H1 (cell line): ENCODE results near the gene QRSL1. TPM values are rescaled to one million over a fixed set of nuclear protein-coding genes. Genes with fewer than 3 reads are reported as not detected.

Experiments
- CTCF ChIA-PET: fragments of 300-600 bp; sonication (Branson Sonifier 250); formaldehyde crosslinking; loops from one replicate; lab custom pipeline; 2021; ENCODE audit not compliant: partially characterized antibody; lab: Charles Lee
- POLR2A ChIA-PET: fragments of 300-600 bp; sonication (Branson Sonifier 250); formaldehyde crosslinking; loops from one replicate; lab custom pipeline; 2021; ENCODE audit warnings: inconsistent platforms; ENCODE audit not compliant: partially characterized antibody; lab: Charles Lee
- DNase-seq, 2 experiments: peaks; one replicate each; pipeline versions ENCODE4 v3.0.0 to v3.0.0-alpha.2; 2010 to 2022; ENCODE audit warnings: low spot score in 2 of 2, low read depth in 1 of 2, mixed read lengths in 1 of 2
- FAIRE-seq: peaks from 2 replicates; lab custom pipeline; 2011; peaks lifted over from hg19 to GRCh38; lab: Jason Lieb, UNC
- H2AFZ ChIP-seq: 2 replicates; pipeline ENCODE4 v1.8.1; 2012; ENCODE audit warnings: low read length, inconsistent platforms
- H2AK5ac ChIP-seq: 2 replicates; pipeline ENCODE4 v1.6.1; 2013; ENCODE audit warnings: low read depth, low read length
- H2BK120ac ChIP-seq: replicated peaks from 2 replicates; pipeline ENCODE3; 2013; ENCODE audit warnings: low read depth, low read length, inconsistent platforms
- H2BK12ac ChIP-seq: 2 replicates; pipeline ENCODE4 v1.6.1; 2013; ENCODE audit warnings: low read depth, low read length
- H2BK15ac ChIP-seq: 2 replicates; pipeline ENCODE4 v1.6.1; 2013; ENCODE audit warnings: low read length
- H2BK20ac ChIP-seq: 2 replicates; pipeline ENCODE4 v1.6.1; 2013; ENCODE audit warnings: low read length
- H2BK5ac ChIP-seq: 2 replicates; pipeline ENCODE4 v1.6.1; 2013; ENCODE audit warnings: low read depth, low read length
- H3K14ac ChIP-seq: 2 replicates; pipeline ENCODE4 v1.6.1; 2013; ENCODE audit warnings: inconsistent platforms; ENCODE audit not compliant: insufficient read length
- H3K18ac ChIP-seq: 2 replicates; pipeline ENCODE4 v1.6.1; 2013; ENCODE audit warnings: low read length; ENCODE audit errors: extremely low read depth
- H3K23ac ChIP-seq: 2 replicates; pipeline ENCODE4 v1.6.1; 2013; ENCODE audit warnings: inconsistent platforms; ENCODE audit not compliant: insufficient read length
- H3K23me2 ChIP-seq: 2 replicates; pipeline ENCODE4 v1.6.1; 2013; ENCODE audit warnings: low read depth, low read length
- H3K27ac ChIP-seq: 2 replicates; pipeline ENCODE4 v1.6.1; 2011; ENCODE audit warnings: low read depth, low read length, inconsistent platforms
- H3K27me3 ChIP-seq, 4 experiments: replicated peaks in 1 of 4; 1 replicate in 1 of 4; 2 replicates in 3 of 4; pipeline versions ENCODE4 v1.6.1 to v1.8.1; 2011 to 2013; ENCODE audit warnings: low read length in 3 of 4, mild to moderate bottlenecking in 3 of 4, inconsistent platforms in 2 of 4, mixed read lengths in 2 of 4, moderate library complexity in 1 of 4; ENCODE audit not compliant: control insufficient read depth in 3 of 4, insufficient read depth in 3 of 4; ENCODE audit errors: extremely low read depth in 1 of 4
- H3K36me3 ChIP-seq, 4 experiments: 2 replicates each; pipeline versions ENCODE4 v1.6.1 to v1.8.1; 2011 to 2013; ENCODE audit warnings: mild to moderate bottlenecking in 4 of 4, low read length in 3 of 4, moderate library complexity in 2 of 4, control low read depth in 1 of 4, inconsistent platforms in 1 of 4; ENCODE audit not compliant: insufficient read depth in 4 of 4, control insufficient read depth in 2 of 4
- H3K4ac ChIP-seq: replicated peaks from 2 replicates; pipeline ENCODE3; 2013; ENCODE audit warnings: low read length, low read depth, mixed read lengths, inconsistent platforms; ENCODE audit not compliant: insufficient read length
- H3K4me1 ChIP-seq, 4 experiments: replicated peaks in 1 of 4; 1 replicate in 1 of 4; 2 replicates in 3 of 4; pipeline versions ENCODE4 v1.6.1 to v1.8.1; 2011 to 2013; ENCODE audit warnings: low read length in 3 of 4, inconsistent platforms in 2 of 4, mixed read lengths in 1 of 4; ENCODE audit not compliant: insufficient read depth in 4 of 4, control insufficient read depth in 3 of 4
- H3K4me2 ChIP-seq, 2 experiments: 2 replicates each; pipeline versions ENCODE4 v1.6.1 to v1.8.1; 2011 to 2013; ENCODE audit warnings: low read depth in 2 of 2, low read length in 2 of 2, control low read depth in 1 of 2, inconsistent platforms in 1 of 2, mild to moderate bottlenecking in 1 of 2; ENCODE audit not compliant: insufficient read depth in 1 of 2
- H3K4me3 ChIP-seq, 4 experiments: fragments of 200-600, 300-600 bp in 1 of 4; sonication (generic), shearing (Covaris generic), sonication (Bioruptor Twin) in 1 of 4; 2 replicates each; pipeline versions ENCODE4 v1.5.1 to v1.8.1; 2011 to 2016; ENCODE audit warnings: low read length in 4 of 4, low read depth in 3 of 4, control low read depth in 2 of 4, inconsistent platforms in 2 of 4, mild to moderate bottlenecking in 2 of 4, mixed read lengths in 1 of 4, moderate library complexity in 1 of 4; ENCODE audit not compliant: insufficient read depth in 2 of 4; ENCODE audit errors: extremely low read depth in 1 of 4
- H3K56ac ChIP-seq: replicated peaks from 2 replicates; pipeline ENCODE3; 2013; ENCODE audit warnings: low read depth, mild to moderate bottlenecking, mixed read lengths, low read length, inconsistent platforms; ENCODE audit not compliant: insufficient read length
- H3K79me1 ChIP-seq: 2 replicates; pipeline ENCODE4 v1.6.1; 2013; ENCODE audit warnings: low read depth, low read length, control low read depth
- H3K79me2 ChIP-seq, 2 experiments: 2 replicates each; pipeline versions ENCODE4 v1.6.1 to v1.8.1; 2012 to 2013; ENCODE audit warnings: low read length in 2 of 2, mild to moderate bottlenecking in 2 of 2, inconsistent platforms in 1 of 2; ENCODE audit not compliant: insufficient read depth in 2 of 2, control insufficient read depth in 1 of 2
- H3K9ac ChIP-seq, 4 experiments: replicated peaks in 1 of 4; 1 replicate in 1 of 4; 2 replicates in 3 of 4; pipeline versions ENCODE4 v1.6.1 to v1.8.1; 2011 to 2013; ENCODE audit warnings: low read depth in 3 of 4, low read length in 3 of 4, control low read depth in 2 of 4, mild to moderate bottlenecking in 2 of 4, moderate library complexity in 2 of 4, inconsistent platforms in 1 of 4; ENCODE audit errors: extremely low read depth in 1 of 4
- H3K9me3 ChIP-seq, 2 experiments: 2 replicates each; pipeline versions ENCODE4 v1.6.1 to v1.8.1; 2012 to 2013; ENCODE audit warnings: mild to moderate bottlenecking in 2 of 2, moderate library complexity in 2 of 2, control low read depth in 1 of 2, inconsistent platforms in 1 of 2, low read depth in 1 of 2, low read length in 1 of 2, mixed read lengths in 1 of 2; ENCODE audit not compliant: insufficient read depth in 2 of 2
- H4K20me1 ChIP-seq, 2 experiments: replicated peaks in 1 of 2; 2 replicates each; pipeline versions ENCODE3 to v1.8.1; 2011 to 2013; ENCODE audit warnings: inconsistent platforms in 2 of 2, low read length in 2 of 2, mild to moderate bottlenecking in 1 of 2; ENCODE audit not compliant: insufficient read depth in 2 of 2, control insufficient read depth in 1 of 2
- H4K5ac ChIP-seq: 2 replicates; pipeline ENCODE4 v1.6.1; 2013; ENCODE audit warnings: low read length, low read depth, mixed read lengths, inconsistent platforms; ENCODE audit not compliant: insufficient read length
- H4K8ac ChIP-seq: 2 replicates; pipeline ENCODE4 v1.8.0; 2013; ENCODE audit warnings: mild to moderate bottlenecking, moderate library complexity, low read length, inconsistent platforms; ENCODE audit not compliant: insufficient read depth; ENCODE audit errors: extremely low read depth
- H4K91ac ChIP-seq: replicated peaks from 2 replicates; pipeline ENCODE3; 2013; ENCODE audit warnings: low read length, mixed read lengths, inconsistent platforms; ENCODE audit not compliant: insufficient read length
- CREB1 ChIP-seq: IDR thresholded peaks from 2 replicates; pipeline ENCODE4 v1.6.1; 2012; ENCODE audit warnings: inconsistent platforms
- CTCF ChIP-seq, 3 experiments: IDR thresholded peaks; 1 replicate in 2 of 3; 2 replicates in 1 of 3; pipeline versions ENCODE4 v1.5.1 to v1.6.1; 2011; ENCODE audit warnings: low read length in 3 of 3, mild to moderate bottlenecking in 3 of 3, inconsistent platforms in 2 of 3, low read depth in 1 of 3, moderate library complexity in 1 of 3; ENCODE audit not compliant: insufficient read depth in 1 of 3; ENCODE audit errors: control extremely low read depth in 1 of 3
- FOSL1 ChIP-seq: IDR thresholded peaks from 2 replicates; pipeline ENCODE4 v1.6.1; 2011; ENCODE audit warnings: mild to moderate bottlenecking, low read depth, low read length, moderate library complexity; ENCODE audit not compliant: insufficient read depth
- HDAC2 ChIP-seq, 2 experiments: fragments of 300-600 bp in 1 of 2; sonication (generic) in 1 of 2; IDR thresholded peaks; 2 replicates each; pipeline ENCODE4 v1.6.1; 2011 to 2012; ENCODE audit warnings: low read depth in 2 of 2, low read length in 2 of 2, mild to moderate bottlenecking in 2 of 2, moderate library complexity in 2 of 2, borderline replicate concordance in 1 of 2, inconsistent platforms in 1 of 2
- MAX ChIP-seq: IDR thresholded peaks from 2 replicates; pipeline ENCODE4 v1.6.1; 2012; ENCODE audit warnings: inconsistent platforms
- POU5F1 ChIP-seq: IDR thresholded peaks from 2 replicates; pipeline ENCODE4 v1.6.1; 2011; ENCODE audit warnings: low read depth, mild to moderate bottlenecking, low read length, moderate library complexity
- RFX5 ChIP-seq: IDR thresholded peaks from 2 replicates; pipeline ENCODE4 v1.6.1; 2011; ENCODE audit warnings: low read depth, low read length, improper control_type of control experiment, borderline replicate concordance
- RXRA ChIP-seq: IDR thresholded peaks from 2 replicates; pipeline ENCODE4 v1.6.1; 2011; ENCODE audit warnings: low read depth, mild to moderate bottlenecking, low read length, moderate library complexity; ENCODE audit not compliant: insufficient read depth
- ZNF274 ChIP-seq: IDR thresholded peaks from 2 replicates; pipeline ENCODE4 v1.7.0; 2012; ENCODE audit warnings: low read length, borderline replicate concordance; ENCODE audit errors: extremely low read depth
- WGBS, 2 experiments: shearing (Covaris generic) in 1 of 2; methylation state at CpG; one replicate each; pipeline versions ENCODE4 v1.1.6 to v1.1.7; 2013 to 2015; ENCODE audit warnings: low lambda C conversion rate in 2 of 2, mixed read lengths in 2 of 2, inconsistent platforms in 1 of 2, low coverage in 1 of 2, missing lambda C conversion rate in 1 of 2; ENCODE audit not compliant: insufficient replicate concordance in 2 of 2, insufficient coverage in 1 of 2, insufficient read length in 1 of 2; ENCODE audit errors: extremely low coverage in 1 of 2, missing lambda C conversion rate in 1 of 2; 5-methylcytosine and 5-hydroxymethylcytosine counted together
- polyA plus RNA-seq, 7 experiments: library from polyadenylated mRNA; depleted of rRNA in 3 of 7; stranded (reverse) in 5 of 7; unstranded in 2 of 7; fragments of >200 nt in 5 of 7; fragments of 200-250 nt in 2 of 7; gene quantifications; 1 replicate in 5 of 7; 2 replicates in 1 of 7; 4 replicates in 1 of 7; pipeline versions ENCODE4 v1.2.1 to v1.2.3, GENCODE V29; 2011 to 2013; ENCODE audit warnings: missing spikeins in 2 of 7, mixed read lengths in 2 of 7
- total RNA-seq: library from RNA; stranded (reverse); fragmentation: NEBNext Ultra II Directional; extraction: Animal tissue kit (Norgen Biotek cat#: 25700); gene quantifications from 2 replicates; pipeline ENCODE4 v1.2.1, GENCODE V29; 2021

The QRSL1 gene
- total and polyA plus RNA-seq, 2 of the 8 experiments (the other 6 are each of a cell fraction or from before 2014, with no cell fraction given) = 7.8 to 22.2 TPM

GRCh38 chr6:106591111-106591825, 38.1 kb upstream of the QRSL1 start:
- CTCF ChIA-PET = interaction anchor here (0.8 to 1.6 kb wide), 6 partner anchors 12 to 407 kb away, joined by 3 to 10 read pairs (median 3); no protein-coding TSS in a partner anchor
- Histone ChIP-seq H3K36me3 (peaks cover 0 to 26% (median 11%) of the 10 kb centered on the region in 4 experiments; a peak in 5 of 8 replicates), H2AK5ac (no peak overlapping the region), H3K27me3 (no peaks in the 10 kb centered on the region), H3K9ac (no peak overlapping the region), H4K5ac (no peak overlapping the region), H4K91ac (no peak overlapping the region), H3K23me2 (no peaks in the 10 kb centered on the region), H3K4me2 (no peak overlapping the region), H3K14ac (no peak overlapping the region), H2AFZ (no peak overlapping the region), H2BK5ac (no peak overlapping the region), H4K20me1 (no peaks in the 10 kb centered on the region), H3K9me3 (no peaks in the 10 kb centered on the region; a peak in 1 of 4 replicates), H3K79me1 (no peaks in the 10 kb centered on the region), H3K56ac (no peak overlapping the region), H3K27ac (no peak overlapping the region), H2BK12ac (no peak overlapping the region), H3K4me3 (no peak overlapping the region), H2BK20ac (no peak overlapping the region), H2BK120ac (no peak overlapping the region), H3K79me2 (no peaks in the 10 kb centered on the region), H2BK15ac (0 out of 2 replicates have a peak overlapping the region, but pooled peaks have one; percentile 26), H3K18ac (no peak overlapping the region), H4K8ac (no peak overlapping the region), H3K4me1 (no peaks in the 10 kb centered on the region), H3K4ac (no peak overlapping the region), H3K23ac (no peak overlapping the region)
- DNase-seq = no peak
- no peak for TF ChIP-seq CTCF (IDR thresholded peaks at IDR 0.05; ENCODE audit: control extremely low read depth in 1 of 3, insufficient read depth in 1 of 3, low read depth in 1 of 3, low read length in 3 of 3)
- TF ChIP-seq HDAC2 (IDR thresholded peaks at IDR 0.05; ENCODE audit: borderline replicate concordance in 1 of 2, low read depth in 2 of 2, low read length in 2 of 2) = no peak
- TF ChIP-seq FOSL1 = no peak
- no peak for TF ChIP-seq ZNF274
- TF ChIP-seq MAX = no peak
- no peak for TF ChIP-seq CREB1
- TF ChIP-seq RXRA = no peak
- no peak for TF ChIP-seq RFX5
- TF ChIP-seq POU5F1 = no peak
- POLR2A ChIA-PET = interaction anchor here (0.6 kb wide), 1 partner anchor 490 kb away, joined by 3 read pairs; no protein-coding TSS in a partner anchor
- peak; percentile 36 for FAIRE-seq
- 93% methylated on average over 3 of the region's 3 CpGs; no CpG with 5 or more reads in 1 of the 2 experiments for WGBS, 2 experiments
